NCI-H2107 (cell line): ENCODE results near the gene HES5.

Source experiments
- DNase-seq: peaks from one replicate; lab custom pipeline; 2025; lab: John Stamatoyannopoulos, UW

Gene HES5

GRCh38 chr1:2546515-2547209, 16.6 kb upstream of the HES5 start:
- DNase-seq, result no peak

- DNase-seq, result no peak
These were observed 15.9 kb upstream of the HES5 start for GRCh38 chr1:2545754-2546514.

- DNase-seq, result no peak
These were observed 15.0 kb upstream of the HES5 start for GRCh38 chr1:2544875-2545640.

GRCh38 chr1:2544093-2544874, 14.2 kb upstream of the HES5 start:
- no peak for DNase-seq

- no peak for DNase-seq
These were observed 13.6 kb upstream of the HES5 start for GRCh38 chr1:2543543-2544092.

- no peak for DNase-seq
These were observed 12.3 kb upstream of the HES5 start for GRCh38 chr1:2542246-2542915.

- no peak for DNase-seq
These were observed 11.7 kb upstream of the HES5 start for GRCh38 chr1:2541619-2542245.

GRCh38 chr1:2540816-2541492, 10.9 kb upstream of the HES5 start:
- no peak for DNase-seq

- DNase-seq, result no peak
These were observed 9.3 kb upstream of the HES5 start for GRCh38 chr1:2539312-2539907.

- no peak for DNase-seq
These were observed 8.8 kb upstream of the HES5 start for GRCh38 chr1:2538872-2539271.

GRCh38 chr1:2538376-2538775, 8.3 kb upstream of the HES5 start:
- DNase-seq, result no peak

GRCh38 chr1:2537784-2538115, 7.7 kb upstream of the HES5 start:
- DNase-seq, result no peak

- no peak for DNase-seq
These were observed 5.9 kb upstream of the HES5 start for GRCh38 chr1:2535981-2536380.

GRCh38 chr1:2535455-2535854, 5.4 kb upstream of the HES5 start:
- DNase-seq, result no peak

GRCh38 chr1:2534687-2535441, 4.8 kb upstream of the HES5 start:
- no peak for DNase-seq

- DNase-seq, result no peak
These were observed 4.2 kb upstream of the HES5 start for GRCh38 chr1:2534315-2534686.

GRCh38 chr1:2533365-2533764, 3.3 kb upstream of the HES5 start:
- DNase-seq, result no peak

GRCh38 chr1:2532485-2533160, 2.6 kb upstream of the HES5 start:
- no peak for DNase-seq
